CD8-positive, alpha-beta memory T cell (primary cell): Measurements from ENCODE around the gene AFMID. TPM values are rescaled to one million over a fixed set of nuclear protein-coding genes. Genes with fewer than 3 reads are reported as not detected.
A peak's percentile ranks its signal among the peaks of the same experiment; 100 is the strongest.

Experiments used
- CTCF ChIA-PET: fragments of 350-600 bp; sonication (Branson Sonifier 250); formaldehyde crosslinking; loops from one replicate; lab custom pipeline; 2021; ENCODE audit warnings: antibody characterized with exemption; lab: Charles Lee
- POLR2A ChIA-PET: fragments of 350-600 bp; sonication (Branson Sonifier 250); formaldehyde crosslinking; loops from one replicate; lab custom pipeline; 2021; ENCODE audit warnings: antibody characterized with exemption; lab: Charles Lee
- DNase-seq, 5 donors: peaks; one replicate each; pipeline versions ENCODE4 v3.0.0 to v3.0.0-alpha.2; 2020 to 2022; ENCODE audit warnings: mixed read lengths in 1 of 5
- H3K27ac ChIP-seq: one replicate; pipeline ENCODE4 v1.7.0; 2013; ENCODE audit warnings: low read depth, mild to moderate bottlenecking, low read length, moderate library complexity
- H3K27me3 ChIP-seq: 2 replicates; pipeline ENCODE4 v1.7.0; 2013; ENCODE audit warnings: low read length, mild to moderate bottlenecking; ENCODE audit not compliant: insufficient read depth, poor library complexity, severe bottlenecking
- H3K36me3 ChIP-seq: 2 replicates; pipeline ENCODE4 v1.7.0; 2013; ENCODE audit warnings: mild to moderate bottlenecking, low read length, moderate library complexity; ENCODE audit not compliant: insufficient read depth
- H3K4me1 ChIP-seq: 2 replicates; pipeline ENCODE4 v1.7.0; 2013; ENCODE audit warnings: mild to moderate bottlenecking, low read length, moderate library complexity; ENCODE audit not compliant: insufficient read depth
- H3K4me3 ChIP-seq: 2 replicates; pipeline ENCODE4 v1.7.0; 2013; ENCODE audit warnings: mild to moderate bottlenecking, low read length
- H3K9me3 ChIP-seq: 2 replicates; pipeline ENCODE4 v1.7.0; 2013; ENCODE audit warnings: mild to moderate bottlenecking, low read length
- H3K27ac Mint-ChIP-seq, 8 donors: one replicate each; pipeline ENCODE4 v1.8.0; 2020 to 2021; ENCODE audit warnings: mixed read lengths in 8 of 8, mild to moderate bottlenecking in 6 of 8, inconsistent platforms in 3 of 8, moderate library complexity in 3 of 8
- H3K27me3 Mint-ChIP-seq, 2 donors: one replicate each; pipeline ENCODE4 v1.8.0; 2020 to 2021; ENCODE audit warnings: mixed read lengths in 2 of 2, mild to moderate bottlenecking in 1 of 2, moderate library complexity in 1 of 2
- H3K36me3 Mint-ChIP-seq, 3 donors: one replicate each; pipeline ENCODE4 v1.8.0; 2020 to 2021; ENCODE audit warnings: mixed read lengths in 3 of 3, inconsistent platforms in 1 of 3, mild to moderate bottlenecking in 1 of 3
- H3K4me1 Mint-ChIP-seq, 3 donors: one replicate each; pipeline ENCODE4 v1.8.0; 2020 to 2021; ENCODE audit warnings: mixed read lengths in 3 of 3, inconsistent platforms in 1 of 3, mild to moderate bottlenecking in 1 of 3
- H3K4me3 Mint-ChIP-seq, 7 donors: one replicate each; pipeline ENCODE4 v1.8.0; 2020 to 2021; ENCODE audit warnings: mixed read lengths in 7 of 7, mild to moderate bottlenecking in 6 of 7, moderate library complexity in 4 of 7, inconsistent platforms in 2 of 7
- H3K9me3 Mint-ChIP-seq, 5 donors: one replicate each; pipeline ENCODE4 v1.8.0; 2020 to 2022; ENCODE audit warnings: mixed read lengths in 5 of 5, mild to moderate bottlenecking in 3 of 5, moderate library complexity in 2 of 5, inconsistent platforms in 1 of 5
- polyA plus RNA-seq: library from polyadenylated mRNA; unstranded; fragments of 300-500 nt; fragmentation: Illumina TruSeq; gene quantifications from one replicate; pipeline ENCODE4 v1.2.3, GENCODE V29; 2021
- total RNA-seq, 2 experiments: library from RNA; stranded (reverse); gene quantifications; one replicate each; pipeline ENCODE4 v1.2.3, GENCODE V29; 2021

AFMID gene
- total and polyA plus RNA-seq, 3 experiments from 2014 or later = 1.4 to 30.2 (median 24.7) TPM

- Histone ChIP-seq H3K9me3 (no peaks in the 10 kb centered on the region), H3K4me1 (peaks cover 85% of the 10 kb centered on the region), H3K27ac (peak overlapping the region; percentile 59), H3K36me3 (no peaks in the 10 kb centered on the region), H3K27me3 (no peaks in the 10 kb centered on the region), H3K4me3 (peak overlapping the region; percentile 74)
- H3K4me1 Mint-ChIP-seq = peaks cover 43 to 68% (median 46%) of the 10 kb centered on the region in 3 donors
- H3K27me3 Mint-ChIP-seq = peaks cover 0 to 2% of the 10 kb centered on the region in 2 donors
- H3K4me3 Mint-ChIP-seq = peak overlapping the region; percentile 58 to 88 (median 78)
- no peaks in the 10 kb centered on the region for H3K9me3 Mint-ChIP-seq
- H3K27ac Mint-ChIP-seq = peak overlapping the region; percentile 41 to 92 (median 84)
- ChIA-PET CTCF (no interaction called here), POLR2A (interaction anchor here (1.8 kb wide), 1 partner anchor 296 kb away, joined by 7 read pairs; the partner anchor contains the start of gene TNRC6C)
- peak; percentile 70 to 84 (median 72) for DNase-seq
- H3K36me3 Mint-ChIP-seq = no peaks in the 10 kb centered on the region
Observed at GRCh38 chr17:78253946-78254672, 66.9 kb downstream of the AFMID start.

DNA sequence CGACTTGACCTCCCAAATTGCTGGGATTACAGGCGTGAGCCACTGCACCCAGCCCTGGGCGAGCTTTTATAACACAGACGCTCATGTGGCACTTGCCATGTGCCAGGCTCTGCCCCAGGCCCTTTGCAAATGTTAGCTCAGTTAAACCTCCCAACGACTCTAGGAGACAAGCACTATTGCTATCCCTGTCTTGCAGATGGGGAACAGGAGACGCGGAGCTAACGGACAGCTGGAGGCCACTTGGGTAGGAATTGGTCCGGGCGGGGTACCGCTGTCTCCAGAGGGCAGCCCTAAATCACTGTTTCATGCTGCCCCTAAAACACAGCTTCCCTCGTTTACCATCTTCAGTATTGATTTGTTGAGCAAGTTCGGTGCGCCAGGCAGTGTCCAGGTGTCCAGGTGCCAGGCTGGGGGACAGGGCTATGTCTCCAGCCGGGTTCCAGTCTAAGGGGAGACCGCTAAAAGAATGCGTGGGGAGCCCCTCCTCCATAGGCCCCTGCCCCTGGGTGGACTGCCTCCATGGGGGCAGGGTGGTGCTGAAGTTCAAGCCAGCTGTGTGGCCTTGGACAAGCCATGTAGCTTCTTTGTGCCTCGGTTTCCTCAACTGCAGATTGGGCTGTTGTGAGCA, 68.0 kb downstream of the AFMID start:
- no peak for DNase-seq
- no peak overlapping the region for H3K4me3 ChIP-seq
- peak overlapping the region; percentile 50 to 88 (median 65) for H3K4me3 Mint-ChIP-seq
- no peaks in the 10 kb centered on the region for H3K36me3 ChIP-seq
- H3K27me3 ChIP-seq = no peaks in the 10 kb centered on the region
- H3K9me3 ChIP-seq = no peaks in the 10 kb centered on the region
- H3K27ac ChIP-seq = no peak overlapping the region
- ChIA-PET POLR2A (interaction anchor here (0.5 to 1.8 kb wide), 2 partner anchors 10 to 297 kb away, joined by 6 to 7 read pairs; partner anchors contain the start of gene TNRC6C), CTCF (interaction anchor here (0.8 to 1.1 kb wide), 2 partner anchors 167 to 190 kb away, joined by 3 to 4 read pairs; no protein-coding TSS in a partner anchor)
- H3K9me3 Mint-ChIP-seq = no peaks in the 10 kb centered on the region
- peaks cover 90% of the 10 kb centered on the region for H3K4me1 ChIP-seq
- H3K4me1 Mint-ChIP-seq = peaks cover 46 to 74% (median 52%) of the 10 kb centered on the region in 3 donors
- no peaks in the 10 kb centered on the region for H3K36me3 Mint-ChIP-seq
- peaks cover 0 to 2% of the 10 kb centered on the region in 2 donors for H3K27me3 Mint-ChIP-seq
- H3K27ac Mint-ChIP-seq = peak overlapping the region in 6 of 8 donors; percentile 12 to 61 (median 31)

DNA sequence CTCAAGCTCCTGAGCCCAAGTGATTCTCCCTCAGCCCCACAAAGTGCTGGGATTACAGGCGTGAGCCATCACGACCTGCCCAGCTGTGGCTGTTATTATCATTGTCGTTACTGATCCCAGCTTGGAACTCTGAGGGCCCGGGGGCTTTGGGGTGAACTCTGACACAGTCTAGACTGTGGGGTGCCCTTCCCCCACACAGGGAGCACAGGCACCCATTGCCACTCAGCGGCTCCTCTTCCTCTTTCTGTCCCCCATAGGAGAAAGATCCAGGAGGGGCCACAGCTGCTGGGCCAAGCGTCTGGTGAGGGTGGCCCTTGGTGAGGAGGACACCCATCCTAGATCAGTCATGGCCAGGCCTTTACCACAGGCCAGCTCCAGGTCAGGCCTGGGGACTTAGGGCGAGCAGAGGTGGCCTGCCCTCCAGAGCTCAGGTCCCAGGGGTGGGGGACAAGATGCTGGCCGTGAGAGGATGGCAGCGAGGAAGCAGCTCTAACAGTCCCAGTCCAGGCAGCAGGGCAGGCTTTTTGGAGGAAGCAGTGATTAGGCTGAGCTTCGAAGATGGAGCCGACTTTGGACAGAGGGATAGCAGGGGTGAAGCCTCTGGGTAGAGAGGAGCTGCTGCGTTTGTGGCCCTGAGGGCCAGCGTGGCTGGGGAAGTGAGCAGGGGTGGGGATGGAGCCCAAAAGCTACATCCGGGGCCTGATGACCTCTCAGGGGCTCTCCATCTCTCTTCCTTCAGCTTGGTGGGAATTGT, 69.0 kb downstream of the AFMID start:
- no peaks in the 10 kb centered on the region for H3K9me3 Mint-ChIP-seq
- CTCF ChIA-PET = interaction anchor here (0.8 to 1.1 kb wide), 2 partner anchors 72 to 166 kb away, joined by 3 to 4 read pairs; no protein-coding TSS in a partner anchor
- H3K4me3 Mint-ChIP-seq = peak overlapping the region in 1 of 7 donors; percentile 58
- H3K36me3 ChIP-seq = no peaks in the 10 kb centered on the region
- H3K27me3 ChIP-seq = no peaks in the 10 kb centered on the region
- POLR2A ChIA-PET = interaction anchor here (0.5 to 1.8 kb wide), 3 partner anchors 9 to 298 kb away, joined by 6 to 7 read pairs (median 7); partner anchors contain the start of gene TNRC6C
- H3K4me1 ChIP-seq = peaks cover 88% of the 10 kb centered on the region
- DNase-seq = no peak
- no peak overlapping the region for H3K4me3 ChIP-seq
- no peaks in the 10 kb centered on the region for H3K9me3 ChIP-seq
- no peaks in the 10 kb centered on the region for H3K36me3 Mint-ChIP-seq
- H3K4me1 Mint-ChIP-seq = peaks cover 44 to 68% (median 46%) of the 10 kb centered on the region in 3 donors
- H3K27me3 Mint-ChIP-seq = peaks cover 0 to 2% of the 10 kb centered on the region in 2 donors
- H3K27ac Mint-ChIP-seq = peak overlapping the region in 3 of 8 donors; percentile 27 to 79 (median 59)
- H3K27ac ChIP-seq = peak overlapping the region; percentile 75

DNA sequence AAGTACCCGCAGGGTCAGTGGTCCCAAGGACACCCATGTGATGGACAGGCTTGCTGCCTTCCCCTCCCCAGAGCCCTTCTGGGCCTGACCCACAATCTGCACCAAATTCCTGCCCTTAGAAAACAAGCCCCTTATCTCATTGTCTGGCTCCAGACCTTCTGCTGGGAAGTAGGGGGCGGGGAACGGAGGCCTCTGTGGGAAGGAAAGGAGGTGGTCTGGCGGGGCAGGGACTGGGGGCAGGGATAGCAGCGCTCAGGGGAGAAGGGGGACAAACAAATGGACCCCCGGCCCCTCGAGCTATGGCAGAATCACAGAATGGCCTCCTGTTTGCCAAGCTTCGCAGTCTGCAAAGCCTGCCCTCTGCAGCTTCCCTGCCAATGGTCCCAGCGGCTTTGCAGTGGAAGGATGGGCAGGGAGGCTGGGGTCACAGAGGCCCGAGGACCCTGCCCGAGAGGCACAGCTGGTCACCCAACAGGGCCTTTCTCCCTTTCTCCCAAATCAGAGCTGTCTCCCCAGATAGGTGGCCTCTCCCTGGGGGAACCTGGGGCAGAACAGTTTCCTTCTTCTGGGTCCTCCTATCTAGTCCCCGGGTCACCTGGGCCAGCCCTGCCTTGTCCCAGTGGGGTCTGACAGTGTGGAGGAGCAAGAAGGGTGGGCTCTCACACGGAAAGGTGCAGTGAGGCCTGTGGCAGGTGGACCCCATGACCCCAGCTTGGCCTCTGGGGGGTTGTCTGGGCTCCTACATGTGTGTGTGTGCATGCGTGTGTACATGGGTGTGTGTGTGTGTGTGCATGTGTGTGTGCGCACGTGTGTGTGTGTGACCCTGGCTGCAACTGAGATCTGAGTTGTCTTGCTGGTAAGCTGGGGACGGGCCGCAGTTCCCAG, 69.8 kb downstream of the AFMID start:
- H3K4me1 Mint-ChIP-seq = peaks cover 37 to 60% (median 38%) of the 10 kb centered on the region in 3 donors
- Histone ChIP-seq H3K9me3 (no peaks in the 10 kb centered on the region), H3K27me3 (no peaks in the 10 kb centered on the region), H3K36me3 (no peaks in the 10 kb centered on the region), H3K4me3 (no peak overlapping the region), H3K27ac (peak overlapping the region; percentile 75), H3K4me1 (peaks cover 85% of the 10 kb centered on the region)
- no peaks in the 10 kb centered on the region for H3K9me3 Mint-ChIP-seq
- DNase-seq = no peak
- H3K27me3 Mint-ChIP-seq = peaks cover 0 to 2% of the 10 kb centered on the region in 2 donors
- H3K36me3 Mint-ChIP-seq = no peaks in the 10 kb centered on the region
- peak overlapping the region in 1 of 8 donors; percentile 59 for H3K27ac Mint-ChIP-seq
- peak overlapping the region in 1 of 7 donors; percentile 58 for H3K4me3 Mint-ChIP-seq
- ChIA-PET CTCF (interaction anchor here (0.8 kb wide), 1 partner anchor 71 kb away, joined by 3 read pairs; no protein-coding TSS in a partner anchor), POLR2A (interaction anchor here (0.5 kb wide), 1 partner anchor 141 kb away, joined by 7 read pairs; no protein-coding TSS in a partner anchor)

Other genes with a start within 250 kb of the AFMID start
- 10 to 100 TPM; 25.9 to 28.1 TPM for gene TNRC6C, start 228.7 kb upstream of the AFMID start, total RNA-seq
- 7.4 TPM for gene TNRC6C, start 228.7 kb upstream of the AFMID start, polyA plus RNA-seq
- 100 to 1,000 TPM; 150 TPM for gene TMC6, start 58.6 kb upstream of the AFMID start, total RNA-seq
- 296 TPM for gene TMC6, start 58.6 kb upstream of the AFMID start, polyA plus RNA-seq
- 100 to 1,000 TPM; 117 to 126 TPM for gene TMC8, start 56.6 kb upstream of the AFMID start, total RNA-seq
- 139 TPM for gene TMC8, start 56.6 kb upstream of the AFMID start, polyA plus RNA-seq
- not detected for gene C17orf99, start 41.0 kb upstream of the AFMID start, total RNA-seq
- gene C17orf99, start 41.0 kb upstream of the AFMID start, polyA plus RNA-seq = not detected
- gene SYNGR2, start 18.8 kb upstream of the AFMID start, total RNA-seq = 100 to 1,000 TPM; 186 to 200 TPM
- gene SYNGR2, start 18.8 kb upstream of the AFMID start, polyA plus RNA-seq = 140 TPM
- 10 to 100 TPM; 84.4 to 86.2 TPM for gene TK1, start 310 bp upstream of the AFMID start, total RNA-seq
- 2.2 TPM for gene TK1, start 310 bp upstream of the AFMID start, polyA plus RNA-seq
- 10 to 100 TPM; 61.0 to 65.1 TPM for gene BIRC5, start 26.9 kb downstream of the AFMID start, total RNA-seq
- 0.69 TPM for gene BIRC5, start 26.9 kb downstream of the AFMID start, polyA plus RNA-seq
- gene TMEM235, start 44.3 kb downstream of the AFMID start, total RNA-seq = not detected
- not detected for gene TMEM235, start 44.3 kb downstream of the AFMID start, polyA plus RNA-seq
- gene SOCS3, start 172.7 kb downstream of the AFMID start, total RNA-seq = 10 to 100 TPM; 26.9 to 27.4 TPM
- gene SOCS3, start 172.7 kb downstream of the AFMID start, polyA plus RNA-seq = 38.9 TPM
- gene PGS1, start 191.3 kb downstream of the AFMID start, total RNA-seq = 10 to 100 TPM; 48.2 to 51.5 TPM
- 31.5 TPM for gene PGS1, start 191.3 kb downstream of the AFMID start, polyA plus RNA-seq